GM23248 (cell line): Measurements from ENCODE around the gene SAMD4B.

Source experiments
- EZH2 ChIP-seq: fragments of 200-600 bp; sonication (generic); IDR thresholded peaks from 2 replicates; pipeline ENCODE4 v1.6.1; 2018; ENCODE audit warnings: antibody characterized with exemption, mild to moderate bottlenecking; ENCODE audit not compliant: insufficient read depth, poor library complexity, severe bottlenecking
- EZH2phosphoT487 ChIP-seq: fragments of 200-600 bp; sonication (generic); IDR thresholded peaks from 2 replicates; pipeline ENCODE4 v1.6.1; 2018; ENCODE audit warnings: antibody characterized with exemption, moderate library complexity, mild to moderate bottlenecking, low read depth; ENCODE audit not compliant: insufficient read depth

DNA sequence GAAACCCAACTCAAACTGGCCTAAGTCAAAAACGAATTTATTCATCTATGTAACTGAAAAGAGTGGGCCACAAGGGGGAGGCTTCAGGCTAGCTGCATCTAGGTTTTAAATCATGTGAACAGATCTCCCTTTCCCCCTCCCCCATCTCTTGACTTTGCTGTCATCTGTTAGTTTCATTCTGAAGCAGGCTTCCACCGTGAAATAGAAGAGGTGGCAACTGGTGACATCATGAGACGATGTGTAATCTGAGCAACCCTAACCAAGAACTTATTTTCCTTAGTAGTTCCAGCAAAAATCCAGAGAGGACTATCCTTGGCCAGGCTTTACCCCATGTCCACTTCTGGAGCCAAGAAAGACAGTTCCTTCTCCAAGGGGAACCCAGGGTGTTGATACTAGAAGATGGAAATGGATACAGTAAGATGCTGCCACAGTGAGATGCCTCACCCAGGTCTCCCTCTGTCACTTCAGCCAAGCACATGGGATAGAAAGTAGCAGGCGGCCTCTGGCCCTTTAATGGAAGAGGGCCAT lies 9.4 kb downstream of the SAMD4B start:
- TF ChIP-seq EZH2phosphoT487, result no peak
- TF ChIP-seq EZH2, result no peak
